Astrocyte (in vitro differentiated cells and primary cell): ENCODE data around the gene NPEPL1. TPM values are rescaled to one million over a fixed set of nuclear protein-coding genes. Genes with fewer than 3 reads are reported as not detected.

Source experiments
- DNase-seq: peaks from one replicate; pipeline ENCODE4 v3.0.0-alpha.2; 2010; ENCODE audit warnings: low read depth
- FAIRE-seq: peaks from 2 replicates; lab custom pipeline; 2011; peaks lifted over from hg19 to GRCh38; lab: Jason Lieb, UNC
- H2AFZ ChIP-seq: 2 replicates; pipeline ENCODE4 v1.6.0; 2012; ENCODE audit warnings: low read depth, low read length, inconsistent platforms
- H3K27ac ChIP-seq: 2 replicates; pipeline ENCODE4 v1.5.1; 2011; ENCODE audit warnings: low read depth, low read length, inconsistent platforms
- H3K27me3 ChIP-seq: 2 replicates; pipeline ENCODE4 v1.6.0; 2011; ENCODE audit warnings: low read length, inconsistent platforms; ENCODE audit not compliant: insufficient read depth
- H3K36me3 ChIP-seq: 2 replicates; pipeline ENCODE4 v1.5.1; 2011; ENCODE audit warnings: low read length, inconsistent platforms; ENCODE audit not compliant: insufficient read depth
- H3K4me1 ChIP-seq: 2 replicates; pipeline ENCODE4 v1.5.1; 2011; ENCODE audit warnings: low read length, inconsistent platforms; ENCODE audit not compliant: insufficient read depth
- H3K4me2 ChIP-seq: 2 replicates; pipeline ENCODE4 v1.6.0; 2012; ENCODE audit warnings: low read length, inconsistent platforms
- H3K4me3 ChIP-seq: 2 replicates; pipeline ENCODE4 v1.5.1; 2011; ENCODE audit warnings: low read depth, mild to moderate bottlenecking, low read length, inconsistent platforms; ENCODE audit not compliant: insufficient read depth
- H3K79me2 ChIP-seq: 2 replicates; pipeline ENCODE4 v1.6.0; 2012; ENCODE audit warnings: mild to moderate bottlenecking, low read length, inconsistent platforms; ENCODE audit not compliant: insufficient read depth
- H3K9ac ChIP-seq: 2 replicates; pipeline ENCODE4 v1.6.0; 2012; ENCODE audit warnings: mild to moderate bottlenecking, low read length, inconsistent platforms
- H3K9me3 ChIP-seq: 2 replicates; pipeline ENCODE4 v1.5.1; 2012; ENCODE audit warnings: low read depth, mild to moderate bottlenecking, low read length, inconsistent platforms; ENCODE audit not compliant: insufficient read depth
- H4K20me1 ChIP-seq: 2 replicates; pipeline ENCODE4 v1.6.0; 2012; ENCODE audit warnings: low read length, inconsistent platforms; ENCODE audit not compliant: insufficient read depth
- H3K27ac Mint-ChIP-seq: one replicate; pipeline ENCODE4 v1.8.0; 2021; ENCODE audit warnings: mild to moderate bottlenecking, mixed read lengths; ENCODE audit not compliant: unreplicated experiment
- H3K27me3 Mint-ChIP-seq: one replicate; pipeline ENCODE4 v1.8.0; 2021; ENCODE audit warnings: low read depth, mixed read lengths; ENCODE audit not compliant: unreplicated experiment
- H3K36me3 Mint-ChIP-seq: one replicate; pipeline ENCODE4 v1.8.0; 2021; ENCODE audit warnings: low read depth, mixed read lengths; ENCODE audit not compliant: unreplicated experiment
- H3K4me1 Mint-ChIP-seq: one replicate; pipeline ENCODE4 v1.8.0; 2021; ENCODE audit warnings: low read depth, mixed read lengths; ENCODE audit not compliant: unreplicated experiment
- H3K4me3 Mint-ChIP-seq: one replicate; pipeline ENCODE4 v1.8.0; 2021; ENCODE audit warnings: mild to moderate bottlenecking, moderate library complexity, mixed read lengths; ENCODE audit not compliant: unreplicated experiment
- H3K9me3 Mint-ChIP-seq: one replicate; pipeline ENCODE4 v1.8.0; 2021; ENCODE audit warnings: mild to moderate bottlenecking, mixed read lengths; ENCODE audit not compliant: unreplicated experiment
- EZH2 ChIP-seq: IDR thresholded peaks from 2 replicates; pipeline ENCODE4 v1.6.1; 2012; ENCODE audit warnings: mild to moderate bottlenecking, low read length, inconsistent platforms; ENCODE audit not compliant: insufficient read depth
- total RNA-seq: library from RNA; stranded (reverse); gene quantifications from 2 replicates; pipeline ENCODE4 v1.2.1, GENCODE V29; 2021
- TF ChIP-seq, protein P1 (sequence below): IDR thresholded peaks from 2 replicates; pipeline ENCODE4 v1.5.1; 2011; ENCODE audit warnings: low read depth, mild to moderate bottlenecking, inconsistent platforms, low read length, moderate library complexity; ENCODE audit not compliant: insufficient read depth

Gene NPEPL1
- total RNA-seq, 1 donor from 2014 or later: 27.1 TPM

DNA sequence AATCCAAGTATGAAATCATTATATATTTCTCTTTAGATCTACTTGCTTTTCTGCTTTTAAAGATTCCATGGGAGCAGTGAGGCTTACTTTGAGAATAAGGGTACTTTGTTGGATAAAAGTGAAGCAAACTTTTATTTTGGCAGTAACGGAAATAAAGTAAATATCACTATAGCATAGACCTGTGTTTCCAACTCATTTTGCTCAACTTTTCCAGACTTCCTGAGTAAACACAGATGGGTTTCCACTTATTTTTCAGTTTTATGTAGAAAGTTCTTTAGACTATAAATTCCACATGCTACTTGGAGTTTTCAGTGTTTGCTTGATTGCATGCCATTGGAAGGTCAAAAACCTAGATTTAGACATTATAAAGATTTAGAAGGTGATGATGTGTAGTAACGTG lies 35.3 kb upstream of the NPEPL1 start:
- Mint-ChIP-seq H3K27me3 (no peaks in the 10 kb centered on the region), H3K27ac (no peak overlapping the region), H3K4me3 (no peak overlapping the region), H3K9me3 (no peaks in the 10 kb centered on the region), H3K36me3 (peaks cover 10% of the 10 kb centered on the region), H3K4me1 (peaks cover 31% of the 10 kb centered on the region)
- Histone ChIP-seq H3K27me3 (no peaks in the 10 kb centered on the region), H3K9ac (no peak overlapping the region), H3K27ac (no peak overlapping the region), H4K20me1 (peaks cover 39% of the 10 kb centered on the region), H3K79me2 (peaks cover 100% of the 10 kb centered on the region), H3K4me2 (peak overlapping the region; percentile 25), H3K4me1 (peaks cover 19% of the 10 kb centered on the region), H2AFZ (no peak overlapping the region), H3K36me3 (peaks cover 3% of the 10 kb centered on the region), H3K9me3 (no peaks in the 10 kb centered on the region), H3K4me3 (no peak overlapping the region)
- FAIRE-seq: no peak
- DNase-seq: no peak
- no peak for TF ChIP-seq EZH2
- TF ChIP-seq, protein P1, sequence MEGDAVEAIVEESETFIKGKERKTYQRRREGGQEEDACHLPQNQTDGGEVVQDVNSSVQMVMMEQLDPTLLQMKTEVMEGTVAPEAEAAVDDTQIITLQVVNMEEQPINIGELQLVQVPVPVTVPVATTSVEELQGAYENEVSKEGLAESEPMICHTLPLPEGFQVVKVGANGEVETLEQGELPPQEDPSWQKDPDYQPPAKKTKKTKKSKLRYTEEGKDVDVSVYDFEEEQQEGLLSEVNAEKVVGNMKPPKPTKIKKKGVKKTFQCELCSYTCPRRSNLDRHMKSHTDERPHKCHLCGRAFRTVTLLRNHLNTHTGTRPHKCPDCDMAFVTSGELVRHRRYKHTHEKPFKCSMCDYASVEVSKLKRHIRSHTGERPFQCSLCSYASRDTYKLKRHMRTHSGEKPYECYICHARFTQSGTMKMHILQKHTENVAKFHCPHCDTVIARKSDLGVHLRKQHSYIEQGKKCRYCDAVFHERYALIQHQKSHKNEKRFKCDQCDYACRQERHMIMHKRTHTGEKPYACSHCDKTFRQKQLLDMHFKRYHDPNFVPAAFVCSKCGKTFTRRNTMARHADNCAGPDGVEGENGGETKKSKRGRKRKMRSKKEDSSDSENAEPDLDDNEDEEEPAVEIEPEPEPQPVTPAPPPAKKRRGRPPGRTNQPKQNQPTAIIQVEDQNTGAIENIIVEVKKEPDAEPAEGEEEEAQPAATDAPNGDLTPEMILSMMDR: no peak

DNA sequence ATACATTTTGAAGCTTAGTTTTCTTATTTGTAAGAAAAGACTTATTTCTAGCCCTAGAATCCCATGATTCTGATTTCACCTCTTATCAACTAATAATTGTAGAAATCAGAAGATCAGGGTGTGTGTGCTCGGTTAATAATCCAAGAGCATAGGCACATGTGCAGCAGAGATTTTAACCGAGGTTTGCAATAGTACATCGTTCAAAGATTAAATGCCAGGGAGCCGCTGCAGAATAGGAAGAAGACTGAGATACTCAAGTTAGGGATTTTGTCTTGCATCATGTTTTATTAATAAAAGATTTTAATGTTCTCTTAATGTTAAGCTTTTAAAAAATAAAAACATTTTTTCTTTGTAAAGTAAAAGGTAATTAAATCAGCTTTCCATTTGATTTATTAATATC lies 34.6 kb upstream of the NPEPL1 start:
- no peak for TF ChIP-seq EZH2
- peak overlapping the region; percentile 25 for H3K4me2 ChIP-seq
- Mint-ChIP-seq H3K36me3 (peaks cover 12% of the 10 kb centered on the region), H3K4me1 (peaks cover 31% of the 10 kb centered on the region), H3K9me3 (no peaks in the 10 kb centered on the region), H3K4me3 (no peak overlapping the region), H3K27me3 (no peaks in the 10 kb centered on the region), H3K27ac (no peak overlapping the region)
- no peak overlapping the region for H3K9ac ChIP-seq
- peaks cover 16% of the 10 kb centered on the region for H3K4me1 ChIP-seq
- no peak overlapping the region for H3K4me3 ChIP-seq
- peaks cover 3% of the 10 kb centered on the region for H3K36me3 ChIP-seq
- no peak overlapping the region for H3K27ac ChIP-seq
- no peaks in the 10 kb centered on the region for H3K9me3 ChIP-seq
- H3K79me2 ChIP-seq: peaks cover 99% of the 10 kb centered on the region
- no peaks in the 10 kb centered on the region for H3K27me3 ChIP-seq
- H4K20me1 ChIP-seq: peaks cover 39% of the 10 kb centered on the region
- no peak for DNase-seq
- FAIRE-seq: no peak
- H2AFZ ChIP-seq: no peak overlapping the region

DNA sequence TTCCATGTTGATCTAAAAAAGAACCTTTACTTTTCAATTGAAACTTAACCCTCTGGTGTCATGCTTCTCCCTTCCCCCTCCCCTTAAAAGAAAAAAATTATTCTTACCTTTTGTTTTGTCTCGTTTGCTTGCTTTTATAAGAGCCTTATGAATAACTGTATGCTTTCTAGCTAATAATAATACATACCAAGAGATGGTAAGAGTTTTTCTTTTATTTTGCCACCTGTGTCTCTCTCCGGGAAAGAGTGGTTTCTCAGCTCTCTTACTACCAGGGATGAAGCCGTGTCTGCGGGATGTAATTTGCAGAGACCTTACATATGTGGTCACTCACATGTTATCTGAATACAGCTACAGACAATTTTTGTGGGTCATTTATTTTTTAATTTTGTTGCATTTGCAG lies 33.8 kb upstream of the NPEPL1 start:
- peaks cover 30% of the 10 kb centered on the region for H3K4me1 Mint-ChIP-seq
- no peak overlapping the region for H3K9ac ChIP-seq
- H3K4me3 ChIP-seq: no peak overlapping the region
- H3K27ac Mint-ChIP-seq: no peak overlapping the region
- peaks cover 39% of the 10 kb centered on the region for H4K20me1 ChIP-seq
- no peaks in the 10 kb centered on the region for H3K9me3 ChIP-seq
- no peaks in the 10 kb centered on the region for H3K27me3 Mint-ChIP-seq
- DNase-seq (no peak), FAIRE-seq (no peak)
- peaks cover 3% of the 10 kb centered on the region for H3K36me3 ChIP-seq
- H2AFZ ChIP-seq: no peak overlapping the region
- H3K27me3 ChIP-seq: no peaks in the 10 kb centered on the region
- H3K27ac ChIP-seq: no peak overlapping the region
- peaks cover 12% of the 10 kb centered on the region for H3K36me3 Mint-ChIP-seq
- H3K9me3 Mint-ChIP-seq: no peaks in the 10 kb centered on the region
- H3K4me3 Mint-ChIP-seq: no peak overlapping the region
- peaks cover 10% of the 10 kb centered on the region for H3K4me1 ChIP-seq
- TF ChIP-seq, protein P1: no peak
- TF ChIP-seq EZH2: no peak
- H3K4me2 ChIP-seq: no peak overlapping the region
- H3K79me2 ChIP-seq: peaks cover 99% of the 10 kb centered on the region
